Astrocyte of the spinal cord (primary cell): ENCODE results near the gene DSEL.

Experiments
- DNase-seq: peaks from one replicate; pipeline ENCODE4 v3.0.0; 2011; ENCODE audit warnings: low read depth, low spot score
- H3K4me3 ChIP-seq: 2 replicates; pipeline ENCODE4 v1.5.1; 2011; ENCODE audit warnings: low read depth, mild to moderate bottlenecking, low read length, moderate library complexity
- CTCF ChIP-seq: IDR thresholded peaks from 2 replicates; pipeline ENCODE4 v1.5.1; 2012; ENCODE audit warnings: low read depth, mild to moderate bottlenecking, low read length, inconsistent platforms
- in situ Hi-C: cut with HindIII; loops from 2 replicates; pipeline ENCODE4 v1.10.0; 2017; ENCODE audit warnings: low sequenced_read_pairs

Gene DSEL

DNA sequence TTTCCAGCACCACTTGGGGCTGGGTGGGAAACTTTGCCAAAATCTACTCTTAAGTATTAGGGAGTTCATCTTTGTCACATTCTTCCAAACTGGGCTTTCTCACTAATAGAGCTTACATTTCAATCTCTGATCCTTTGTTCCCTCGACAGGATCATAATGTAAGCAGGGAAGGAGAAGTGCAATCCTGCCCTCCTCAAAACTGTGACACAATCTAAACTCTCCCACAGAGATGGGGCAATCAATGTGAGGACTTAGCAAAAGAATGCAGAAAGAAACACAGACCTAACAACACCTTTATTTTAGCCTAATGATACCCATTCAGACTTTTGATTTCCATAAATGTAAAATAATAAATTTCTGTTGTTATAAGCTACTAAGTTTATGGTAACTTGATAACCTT is 40.8 kb downstream of the DSEL start:
- TF ChIP-seq CTCF, result no peak
- in situ Hi-C loops, result no loop called here
- no peak overlapping the region for H3K4me3 ChIP-seq
- no peak for DNase-seq

- no peak for DNase-seq
- in situ Hi-C loops, result no loop called here
- TF ChIP-seq CTCF, result no peak
- H3K4me3 ChIP-seq, result no peak overlapping the region
Observed at GRCh38 chr18:67468038-67468437, 48.5 kb downstream of the DSEL start.

GRCh38 chr18:67467188-67467587 is 49.3 kb downstream of the DSEL start:
- in situ Hi-C loops, result no loop called here
- no peak for TF ChIP-seq CTCF
- no peak for DNase-seq
- no peak overlapping the region for H3K4me3 ChIP-seq

GRCh38 chr18:67464499-67464898 is 52.0 kb downstream of the DSEL start:
- in situ Hi-C loops, result no loop called here
- no peak for DNase-seq
- no peak for TF ChIP-seq CTCF

GRCh38 chr18:67463829-67464228 is 52.7 kb downstream of the DSEL start:
- DNase-seq, result no peak
- peak; percentile 13 for TF ChIP-seq CTCF
- in situ Hi-C loops, result no loop called here
- no peak overlapping the region for H3K4me3 ChIP-seq

More at GRCh38 chr18:67464499-67464898, 52.0 kb downstream of the DSEL start:
- no peak overlapping the region for H3K4me3 ChIP-seq

- no peak for TF ChIP-seq CTCF
- no peak for DNase-seq
- in situ Hi-C loops, result no loop called here
- H3K4me3 ChIP-seq, result no peak overlapping the region
Observed at GRCh38 chr18:67456711-67457110, 59.8 kb downstream of the DSEL start.
